DND-41 (cell line): ENCODE data around the gene ATP12A.

Source experiments
- ATAC-seq: fragments of 200-7000 bp; cut with Tn5 transposase; 3 replicates; pipeline ENCODE4 v1.9.1; 2021; ENCODE audit warnings: low read depth; ENCODE audit not compliant: insufficient read depth
- DNase-seq: peaks from one replicate; pipeline ENCODE4 v3.0.0-alpha.2; 2020
- H2AFZ ChIP-seq: 2 replicates; pipeline ENCODE4 v1.6.0; 2012; ENCODE audit warnings: low read depth, low read length
- H3K27ac ChIP-seq: 2 replicates; pipeline ENCODE4 v1.5.1; 2012; ENCODE audit warnings: low read length, inconsistent platforms
- H3K27me3 ChIP-seq: fragments of 200-600 bp; sonication (generic); 2 replicates; pipeline ENCODE4 v1.6.0; 2012; ENCODE audit warnings: low read length, mild to moderate bottlenecking, inconsistent platforms; ENCODE audit not compliant: insufficient read depth, poor library complexity
- H3K36me3 ChIP-seq: 2 replicates; pipeline ENCODE4 v1.5.1; 2012; ENCODE audit warnings: low read length, inconsistent platforms; ENCODE audit not compliant: insufficient read depth
- H3K4me1 ChIP-seq: 2 replicates; pipeline ENCODE4 v1.5.1; 2012; ENCODE audit warnings: mild to moderate bottlenecking, low read length; ENCODE audit not compliant: insufficient read depth
- H3K4me2 ChIP-seq: 2 replicates; pipeline ENCODE4 v1.6.0; 2012; ENCODE audit warnings: mild to moderate bottlenecking, moderate library complexity, low read length, inconsistent platforms; ENCODE audit not compliant: insufficient read depth
- H3K4me3 ChIP-seq, 2 experiments: fragments of 200-600 bp in 1 of 2; shearing (Covaris generic) in 1 of 2; 2 replicates each; pipeline ENCODE4 v1.5.1; 2012 to 2016; ENCODE audit warnings: inconsistent platforms in 2 of 2, low read length in 2 of 2, mild to moderate bottlenecking in 2 of 2, low read depth in 1 of 2, moderate library complexity in 1 of 2
- H3K79me2 ChIP-seq: 2 replicates; pipeline ENCODE4 v1.6.0; 2012; ENCODE audit warnings: low read length, inconsistent platforms; ENCODE audit not compliant: insufficient read depth
- H3K9ac ChIP-seq: 2 replicates; pipeline ENCODE4 v1.6.0; 2012; ENCODE audit warnings: low read depth, mild to moderate bottlenecking, inconsistent platforms, low read length, moderate library complexity
- H3K9me3 ChIP-seq: 2 replicates; pipeline ENCODE4 v1.5.1; 2012; ENCODE audit warnings: low read length, moderate library complexity, mild to moderate bottlenecking, inconsistent platforms; ENCODE audit not compliant: insufficient read depth, severe bottlenecking
- H4K20me1 ChIP-seq: 2 replicates; pipeline ENCODE4 v1.6.0; 2012; ENCODE audit warnings: low read length; ENCODE audit not compliant: insufficient read depth
- EZH2 ChIP-seq: IDR thresholded peaks from 3 replicates; pipeline ENCODE4 v1.6.1; 2012; ENCODE audit warnings: borderline replicate concordance, low read depth, mild to moderate bottlenecking, moderate library complexity, low read length, inconsistent platforms; ENCODE audit not compliant: severe bottlenecking
- TF ChIP-seq, protein P1 (sequence below): IDR thresholded peaks from 2 replicates; pipeline ENCODE4 v1.5.1; 2012; ENCODE audit warnings: borderline replicate concordance, low read length, moderate library complexity, mild to moderate bottlenecking; ENCODE audit not compliant: poor library complexity, severe bottlenecking; ENCODE audit errors: extremely low read depth

ATP12A gene

DNA sequence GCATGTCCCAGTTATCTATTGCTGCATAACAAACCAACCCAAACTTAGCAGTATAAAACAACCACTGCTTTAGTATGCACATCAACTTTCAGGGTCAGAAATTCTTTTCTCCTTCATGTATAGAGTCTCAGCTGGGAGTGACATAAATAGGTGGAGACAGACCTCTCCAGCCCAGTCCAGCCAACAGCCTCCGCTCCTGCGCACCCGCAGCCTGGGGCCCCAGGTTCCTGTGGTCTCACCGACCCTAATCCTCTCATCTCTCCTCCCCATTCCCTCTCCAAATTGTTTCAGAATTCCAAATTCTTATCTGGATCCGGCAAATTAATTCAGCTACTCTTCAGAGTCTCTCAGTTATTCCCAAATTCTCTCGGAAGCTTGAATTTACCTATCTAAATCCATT, 522 bp upstream of the ATP12A start:
- peaks cover 14% of the 10 kb centered on the region for H3K27me3 ChIP-seq
- no peak overlapping the region for H3K4me2 ChIP-seq

DNA sequence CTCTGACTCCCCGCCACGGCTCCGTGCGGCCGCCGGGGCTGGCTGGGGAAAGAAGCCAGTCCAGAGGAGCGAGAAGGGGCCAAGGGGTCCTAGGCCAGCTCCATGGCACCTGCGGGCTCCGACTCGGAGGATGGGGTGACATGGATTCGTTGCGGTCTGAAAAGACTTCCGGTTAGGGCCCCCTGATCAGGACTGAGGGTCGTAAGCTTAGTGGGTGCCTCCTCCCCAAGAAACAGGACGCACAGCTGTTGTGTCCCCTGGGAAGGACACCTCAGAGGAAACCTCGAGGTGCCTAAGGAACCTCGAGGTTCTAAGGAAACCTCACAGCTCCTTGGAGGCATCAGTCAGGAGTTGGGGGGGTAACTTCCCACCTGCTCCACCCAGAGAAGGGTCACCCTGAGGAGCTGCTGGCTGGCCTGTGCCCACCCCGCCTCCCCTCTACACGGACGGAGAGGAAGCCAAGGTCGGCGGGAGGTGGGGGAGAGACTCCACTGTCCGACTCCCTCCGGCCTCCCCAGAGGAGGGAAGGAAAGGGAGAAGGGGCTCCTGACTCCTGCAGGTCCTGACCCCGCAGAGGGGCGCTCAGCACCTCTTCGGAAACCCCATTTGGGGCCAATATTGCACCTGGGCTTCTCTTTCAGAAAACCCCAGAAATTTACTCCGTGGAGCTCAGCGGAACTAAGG, 855 bp downstream of the ATP12A start:
- Histone ChIP-seq H3K27me3 (peaks cover 14% of the 10 kb centered on the region), H3K4me2 (no peak overlapping the region), H4K20me1 (peaks cover 26% of the 10 kb centered on the region), H3K9ac (no peak overlapping the region), H3K4me3 (no peak overlapping the region), H3K79me2 (no peaks in the 10 kb centered on the region), H2AFZ (no peak overlapping the region), H3K27ac (no peak overlapping the region), H3K36me3 (no peaks in the 10 kb centered on the region), H3K4me1 (peaks cover 24% of the 10 kb centered on the region), H3K9me3 (no peaks in the 10 kb centered on the region)
- DNase-seq, result no peak
- ATAC-seq, result no peak
- no peak for TF ChIP-seq EZH2
- TF ChIP-seq, protein P1, sequence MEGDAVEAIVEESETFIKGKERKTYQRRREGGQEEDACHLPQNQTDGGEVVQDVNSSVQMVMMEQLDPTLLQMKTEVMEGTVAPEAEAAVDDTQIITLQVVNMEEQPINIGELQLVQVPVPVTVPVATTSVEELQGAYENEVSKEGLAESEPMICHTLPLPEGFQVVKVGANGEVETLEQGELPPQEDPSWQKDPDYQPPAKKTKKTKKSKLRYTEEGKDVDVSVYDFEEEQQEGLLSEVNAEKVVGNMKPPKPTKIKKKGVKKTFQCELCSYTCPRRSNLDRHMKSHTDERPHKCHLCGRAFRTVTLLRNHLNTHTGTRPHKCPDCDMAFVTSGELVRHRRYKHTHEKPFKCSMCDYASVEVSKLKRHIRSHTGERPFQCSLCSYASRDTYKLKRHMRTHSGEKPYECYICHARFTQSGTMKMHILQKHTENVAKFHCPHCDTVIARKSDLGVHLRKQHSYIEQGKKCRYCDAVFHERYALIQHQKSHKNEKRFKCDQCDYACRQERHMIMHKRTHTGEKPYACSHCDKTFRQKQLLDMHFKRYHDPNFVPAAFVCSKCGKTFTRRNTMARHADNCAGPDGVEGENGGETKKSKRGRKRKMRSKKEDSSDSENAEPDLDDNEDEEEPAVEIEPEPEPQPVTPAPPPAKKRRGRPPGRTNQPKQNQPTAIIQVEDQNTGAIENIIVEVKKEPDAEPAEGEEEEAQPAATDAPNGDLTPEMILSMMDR, result no peak

More for the DNA sequence above, 522 bp upstream of the ATP12A start:
- ATAC-seq (no peak), DNase-seq (no peak)
- Histone ChIP-seq H3K36me3 (no peaks in the 10 kb centered on the region), H3K9me3 (no peaks in the 10 kb centered on the region), H4K20me1 (peaks cover 13% of the 10 kb centered on the region), H3K79me2 (no peaks in the 10 kb centered on the region), H3K4me3 (no peak overlapping the region), H3K9ac (no peak overlapping the region), H3K27ac (no peak overlapping the region), H2AFZ (no peak overlapping the region), H3K4me1 (peaks cover 10% of the 10 kb centered on the region)
- TF ChIP-seq, protein P1, result no peak
- TF ChIP-seq EZH2, result no peak

DNA sequence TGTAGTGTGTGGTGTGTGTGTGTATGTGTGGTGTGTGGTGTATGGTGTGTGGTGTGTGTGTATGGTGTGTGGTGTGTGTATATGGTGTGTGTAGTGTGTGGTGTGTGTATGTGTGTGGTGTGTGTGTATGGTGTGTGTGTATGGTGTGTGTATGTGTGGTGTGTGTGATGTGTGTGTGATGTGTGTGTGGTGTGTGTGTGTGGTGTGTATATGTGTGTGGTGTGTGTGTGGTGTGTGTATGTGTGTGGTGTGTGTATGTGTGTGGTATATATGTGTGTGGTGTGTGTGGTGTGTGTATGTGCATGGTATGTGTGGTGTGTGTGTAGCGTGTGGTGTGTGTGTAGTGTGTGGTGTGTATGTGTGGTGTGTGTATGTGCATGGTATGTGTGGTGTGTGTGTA, 1.7 kb downstream of the ATP12A start:
- ATAC-seq (no peak), DNase-seq (no peak)
- Histone ChIP-seq H3K36me3 (no peaks in the 10 kb centered on the region), H4K20me1 (peaks cover 27% of the 10 kb centered on the region), H3K79me2 (no peaks in the 10 kb centered on the region), H3K27ac (no peak overlapping the region), H3K27me3 (peaks cover 12% of the 10 kb centered on the region), H3K4me1 (peaks cover 24% of the 10 kb centered on the region), H3K4me2 (no peak overlapping the region), H3K9ac (no peak overlapping the region), H2AFZ (no peak overlapping the region), H3K9me3 (no peaks in the 10 kb centered on the region), H3K4me3 (no peak overlapping the region)
- TF ChIP-seq, protein P1, result no peak
